ENCODE results near the gene ATAD2B. TPM values are rescaled to one million over a fixed set of nuclear protein-coding genes. Genes with fewer than 3 reads are reported as not detected.

The ATAD2B gene
- total and polyA plus RNA-seq, 2 of the 8 experiments (the other 6 are each of a cell fraction or from before 2014, with no cell fraction given) = 3.4 to 16.1 TPM

DNA sequence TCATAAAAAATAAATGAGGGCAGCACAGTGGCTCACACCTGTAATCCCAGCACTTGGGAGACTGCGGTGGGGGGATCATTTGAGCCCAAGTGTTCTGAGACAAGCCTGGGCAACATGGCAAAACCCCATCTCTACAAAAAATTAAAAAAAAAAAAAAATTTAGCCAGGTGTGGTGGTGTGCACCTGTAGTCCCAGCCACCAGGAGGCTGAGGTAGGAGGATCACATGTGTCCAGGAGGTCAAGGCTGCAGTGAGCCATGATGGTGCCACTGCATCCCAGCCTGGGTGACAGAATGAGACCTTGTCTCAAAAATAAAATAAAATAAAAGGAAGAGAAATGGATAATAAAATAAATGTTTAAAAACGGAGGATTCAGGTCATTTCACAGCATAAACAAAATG, 113.5 kb downstream of the ATAD2B start:
- Histone ChIP-seq H3K23ac (ENCODE audit: insufficient read length) (no peak overlapping the region), H4K91ac (replicated peaks; ENCODE audit: insufficient read length, low read length) (no peak overlapping the region), H3K14ac (ENCODE audit: insufficient read length) (no peak overlapping the region), H3K9ac (replicated peaks in 1 of 4; ENCODE audit: extremely low read depth in 1 of 4, low read depth in 3 of 4, low read length in 3 of 4) (no peak overlapping the region), H2BK20ac (ENCODE audit: low read length) (no peak overlapping the region), H3K4me2 (ENCODE audit: insufficient read depth in 1 of 2, low read depth in 2 of 2, low read length in 2 of 2) (no peak overlapping the region), H3K79me1 (ENCODE audit: low read depth, low read length) (no peaks in the 10 kb centered on the region), H4K5ac (ENCODE audit: insufficient read length, low read depth, low read length) (no peak overlapping the region), H3K36me3 (ENCODE audit: control insufficient read depth in 2 of 4, insufficient read depth in 4 of 4, low read length in 3 of 4) (peaks cover 0 to 11% (median 0%) of the 10 kb centered on the region in 4 experiments; a peak in 1 of 8 replicates), H3K9me3 (ENCODE audit: insufficient read depth in 2 of 2, low read depth in 1 of 2, low read length in 1 of 2) (no peaks in the 10 kb centered on the region), H2BK120ac (replicated peaks; ENCODE audit: low read depth, low read length) (no peak overlapping the region), H2AK5ac (ENCODE audit: low read depth, low read length) (no peak overlapping the region), H2BK15ac (ENCODE audit: low read length) (no peak overlapping the region), H3K18ac (ENCODE audit: extremely low read depth, low read length) (no peak overlapping the region), H3K27me3 (replicated peaks in 1 of 4; ENCODE audit: control insufficient read depth in 3 of 4, extremely low read depth in 1 of 4, insufficient read depth in 3 of 4, low read length in 3 of 4) (no peaks in the 10 kb centered on the region), H3K23me2 (ENCODE audit: low read depth, low read length) (peaks cover 2% of the 10 kb centered on the region; the same call in 1 of the 2 replicates), H3K27ac (ENCODE audit: low read depth, low read length) (no peak overlapping the region), H3K4me3 (ENCODE audit: extremely low read depth in 1 of 4, insufficient read depth in 2 of 4, low read depth in 3 of 4, low read length in 4 of 4) (no peak overlapping the region), H3K4ac (replicated peaks; ENCODE audit: insufficient read length, low read depth, low read length) (no peak overlapping the region), H2AFZ (ENCODE audit: low read length) (no peak overlapping the region), H2BK12ac (ENCODE audit: low read depth, low read length) (no peak overlapping the region), H3K79me2 (ENCODE audit: control insufficient read depth in 1 of 2, insufficient read depth in 2 of 2, low read length in 2 of 2) (no peaks in the 10 kb centered on the region), H4K20me1 (replicated peaks in 1 of 2; ENCODE audit: control insufficient read depth in 1 of 2, insufficient read depth in 2 of 2, low read length in 2 of 2) (no peaks in the 10 kb centered on the region), H3K4me1 (replicated peaks in 1 of 4; ENCODE audit: control insufficient read depth in 3 of 4, insufficient read depth in 4 of 4, low read length in 3 of 4) (peaks cover 0 to 4% (median under 1%) of the 10 kb centered on the region in 4 experiments; a peak in 2 of 7 replicates), H3K56ac (replicated peaks; ENCODE audit: insufficient read length, low read depth, low read length) (no peak overlapping the region), H4K8ac (ENCODE audit: extremely low read depth, insufficient read depth, low read length) (no peak overlapping the region), H2BK5ac (ENCODE audit: low read depth, low read length) (no peak overlapping the region)
- POLR2A ChIA-PET (ENCODE audit: partially characterized antibody) = interaction anchor here (0.8 kb wide), 1 partner anchor 11 kb away, joined by 4 read pairs; no protein-coding TSS in a partner anchor
- 86% methylated on average over 2 of the region's 2 CpGs; no CpG with 5 or more reads in 1 of the 2 experiments for WGBS, 2 experiments (ENCODE audit: extremely low coverage in 1 of 2, insufficient coverage in 1 of 2, insufficient read length in 1 of 2, insufficient replicate concordance in 2 of 2, low coverage in 1 of 2, low lambda C conversion rate in 2 of 2, missing lambda C conversion rate in 1 of 2)
- no peak for FAIRE-seq
- CTCF ChIA-PET (ENCODE audit: partially characterized antibody) = interaction anchor here (1.3 kb wide), 1 partner anchor 314 kb away, joined by 3 read pairs; no protein-coding TSS in a partner anchor
- TF ChIP-seq KDM4A (IDR thresholded peaks at IDR 0.05; ENCODE audit: low read depth, low read length, severe bottlenecking) = no peak
- TF ChIP-seq BACH1 (IDR thresholded peaks at IDR 0.05; ENCODE audit: low read length) = no peak
- TF ChIP-seq MAFK (IDR thresholded peaks at IDR 0.05; ENCODE audit: low read depth, low read length) = no peak
- TF ChIP-seq, protein P1, sequence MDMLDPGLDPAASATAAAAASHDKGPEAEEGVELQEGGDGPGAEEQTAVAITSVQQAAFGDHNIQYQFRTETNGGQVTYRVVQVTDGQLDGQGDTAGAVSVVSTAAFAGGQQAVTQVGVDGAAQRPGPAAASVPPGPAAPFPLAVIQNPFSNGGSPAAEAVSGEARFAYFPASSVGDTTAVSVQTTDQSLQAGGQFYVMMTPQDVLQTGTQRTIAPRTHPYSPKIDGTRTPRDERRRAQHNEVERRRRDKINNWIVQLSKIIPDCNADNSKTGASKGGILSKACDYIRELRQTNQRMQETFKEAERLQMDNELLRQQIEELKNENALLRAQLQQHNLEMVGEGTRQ (IDR thresholded peaks at IDR 0.05; ENCODE audit: low read length) = no peak
- no peak for TF ChIP-seq E2F6 (IDR thresholded peaks at IDR 0.05)
- TF ChIP-seq POU5F1 (IDR thresholded peaks at IDR 0.05; ENCODE audit: low read depth, low read length) = no peak
- TF ChIP-seq EZH2 (IDR thresholded peaks at IDR 0.05; ENCODE audit: low read depth, low read length, severe bottlenecking) = no peak
- TF ChIP-seq SIN3A (conservative IDR thresholded peaks at IDR 0.05 in 1 of 2, IDR thresholded peaks at IDR 0.05 in 1 of 2; ENCODE audit: low read depth in 1 of 2, low read length in 2 of 2) = no peak
- no peak for DNase-seq (ENCODE audit: low read depth in 1 of 2, low spot score in 2 of 2)

All from H1 (cell line).